Measurements from ENCODE around the gene ALG2. TPM values are rescaled to one million over a fixed set of nuclear protein-coding genes. Genes with fewer than 3 reads are reported as not detected.

Gene ALG2
- total and polyA plus RNA-seq, 2 of the 13 experiments (the other 11 are each of a cell fraction or from before 2014, with no cell fraction given): 46.2 to 49.0 TPM

- TF ChIP-seq ZBTB33 (CRISPR knock-in tag; IDR thresholded peaks at IDR 0.05) (no peak), POLR2AphosphoS2 (IDR thresholded peaks at IDR 0.05; ENCODE audit: low read depth, low read length) (no peak), YEATS4 (CRISPR knock-in tag; IDR thresholded peaks at IDR 0.05; ENCODE audit: borderline replicate concordance) (peak; percentile 35; the same call in 1 of the 2 replicates), AHR (CRISPR knock-in tag; IDR thresholded peaks at IDR 0.05) (no peak), ZNF44 (CRISPR knock-in tag; IDR thresholded peaks at IDR 0.05) (no peak), ZFP36L1 (CRISPR knock-in tag; IDR thresholded peaks at IDR 0.05) (no peak), ZNF101 (CRISPR knock-in tag; IDR thresholded peaks at IDR 0.05; ENCODE audit: borderline replicate concordance, low read depth) (no peak), XRCC5 (optimal IDR thresholded peaks at IDR 0.05; ENCODE audit: low read length) (peak; percentile 64), RORA (CRISPR knock-in tag; IDR thresholded peaks at IDR 0.05) (no peak), RXRA (CRISPR knock-in tag; IDR thresholded peaks at IDR 0.05) (peak; percentile 73; the same call in 1 of the 2 replicates), HMG20A (CRISPR knock-in tag; IDR thresholded peaks at IDR 0.05; ENCODE audit: borderline replicate concordance) (peak; percentile 78; the same call in 1 of the 2 replicates), JUN (CRISPR knock-in tag; IDR thresholded peaks at IDR 0.05) (no peak), ZNF543 (CRISPR knock-in tag; IDR thresholded peaks at IDR 0.05) (no peak), BCL6 (CRISPR knock-in tag; IDR thresholded peaks at IDR 0.05) (peak; percentile 86), ZBTB21 (CRISPR knock-in tag; IDR thresholded peaks at IDR 0.05) (no peak; the same call in 1 of the 2 replicates), ATF4 (CRISPR knock-in tag; IDR thresholded peaks at IDR 0.05) (peak in 1 of 2 experiments; percentile 69; a peak in 2 of 4 replicates), ATF5 (CRISPR knock-in tag; IDR thresholded peaks at IDR 0.05; ENCODE audit: low read depth) (no peak), JUNB (CRISPR knock-in tag; IDR thresholded peaks at IDR 0.05; ENCODE audit: borderline replicate concordance) (no peak), ZFYVE20 (CRISPR knock-in tag; IDR thresholded peaks at IDR 0.05; ENCODE audit: borderline replicate concordance, low read depth) (no peak), KLF15 (CRISPR knock-in tag; IDR thresholded peaks at IDR 0.05; ENCODE audit: borderline replicate concordance) (no peak), PITX1 (CRISPR knock-in tag; IDR thresholded peaks at IDR 0.05) (peak; percentile 99), TBL1XR1 (IDR thresholded peaks at IDR 0.05; ENCODE audit: borderline replicate concordance, low read length, partially characterized antibody) (no peak), ZNF569 (CRISPR knock-in tag; IDR thresholded peaks at IDR 0.05; ENCODE audit: borderline replicate concordance) (no peak), ZNF614 (CRISPR knock-in tag; IDR thresholded peaks at IDR 0.05; ENCODE audit: borderline replicate concordance) (peak; percentile 28; the same call in 1 of the 2 replicates), U2AF2 (IDR thresholded peaks at IDR 0.05; ENCODE audit: low read depth, low read length) (no peak), ATF7-NPFF (CRISPR knock-in tag; IDR thresholded peaks at IDR 0.05; ENCODE audit: low read depth) (no peak), ZFP36L2 (CRISPR knock-in tag; IDR thresholded peaks at IDR 0.05) (no peak), SALL2 (CRISPR knock-in tag; IDR thresholded peaks at IDR 0.05) (no peak)
These were observed 49.3 kb downstream of the ALG2 start (continued) for GRCh38 chr9:99172124-99173091.

Measured in HepG2 (cell line).